Fibroblast of lung (primary cell): ENCODE measurements around the gene RTN1. TPM values are rescaled to one million over a fixed set of nuclear protein-coding genes. Genes with fewer than 3 reads are reported as not detected.

Experiments
- DNase-seq, 2 donors: peaks; one replicate each; pipeline versions ENCODE4 v3.0.0 to v3.0.0-alpha.2; 2010; ENCODE audit warnings: low read depth in 2 of 2
- H2AFZ ChIP-seq: 2 replicates; pipeline ENCODE4 v1.5.1; 2012; ENCODE audit warnings: low read length, control low read depth, inconsistent platforms
- H3K27ac ChIP-seq: 2 replicates; pipeline ENCODE4 v1.5.1; 2011; ENCODE audit warnings: low read length, control low read depth; ENCODE audit not compliant: insufficient read depth
- H3K27me3 ChIP-seq: 2 replicates; pipeline ENCODE4 v1.5.1; 2011; ENCODE audit warnings: mild to moderate bottlenecking, low read length; ENCODE audit not compliant: control insufficient read depth, insufficient read depth
- H3K36me3 ChIP-seq: 2 replicates; pipeline ENCODE4 v1.5.1; 2011; ENCODE audit warnings: low read length; ENCODE audit not compliant: control insufficient read depth, insufficient read depth
- H3K4me1 ChIP-seq: 2 replicates; pipeline ENCODE4 v1.5.1; 2011; ENCODE audit warnings: low read length; ENCODE audit not compliant: control insufficient read depth, insufficient read depth; ENCODE audit errors: extremely low read depth
- H3K4me2 ChIP-seq: 2 replicates; pipeline ENCODE4 v1.5.1; 2011; ENCODE audit warnings: low read length, control low read depth; ENCODE audit not compliant: insufficient read depth; ENCODE audit errors: extremely low read depth
- H3K4me3 ChIP-seq, 4 experiments: fragments of 200-600 bp in 1 of 4; sonication (generic) in 1 of 4; replicated peaks in 1 of 4; 2 replicates each; pipeline ENCODE4 v1.5.1; 2011 to 2016; ENCODE audit warnings: low read length in 4 of 4, low read depth in 3 of 4, mild to moderate bottlenecking in 3 of 4, control low read depth in 2 of 4, inconsistent platforms in 1 of 4, mixed read lengths in 1 of 4; ENCODE audit not compliant: insufficient read depth in 1 of 4; ENCODE audit errors: control extremely low read depth in 1 of 4
- H3K79me2 ChIP-seq: 2 replicates; pipeline ENCODE4 v1.5.1; 2012; ENCODE audit warnings: mild to moderate bottlenecking, low read length, inconsistent platforms; ENCODE audit not compliant: control insufficient read depth, insufficient read depth
- H3K9ac ChIP-seq: 2 replicates; pipeline ENCODE4 v1.5.1; 2011; ENCODE audit warnings: mild to moderate bottlenecking, low read length, control low read depth; ENCODE audit not compliant: insufficient read depth
- H3K9me3 ChIP-seq: 2 replicates; pipeline ENCODE4 v1.5.1; 2012; ENCODE audit warnings: low read depth, low read length; ENCODE audit not compliant: control insufficient read depth, insufficient read depth
- H4K20me1 ChIP-seq: 2 replicates; pipeline ENCODE4 v1.5.1; 2011; ENCODE audit warnings: low read length; ENCODE audit not compliant: control insufficient read depth, insufficient read depth; ENCODE audit errors: extremely low read depth
- CTCF ChIP-seq, 2 donors: IDR thresholded peaks in 1 of 2; conservative IDR thresholded peaks in 1 of 2; 1 replicate in 1 of 2; 2 replicates in 1 of 2; pipeline ENCODE4 v1.5.1; 2011 to 2012; ENCODE audit warnings: low read length in 2 of 2, control low read depth in 1 of 2, inconsistent platforms in 1 of 2, low read depth in 1 of 2, mild to moderate bottlenecking in 1 of 2
- EZH2 ChIP-seq: IDR thresholded peaks from 2 replicates; pipeline ENCODE4 v1.5.1; 2012; ENCODE audit warnings: low read length, control low read depth, mild to moderate bottlenecking; ENCODE audit errors: missing control alignments
- polyA plus RNA-seq, 2 donors: library from polyadenylated mRNA; depleted of rRNA in 1 of 2; stranded (reverse) in 1 of 2; unstranded in 1 of 2; fragments of >200 nt; gene quantifications; 2 replicates each; pipeline ENCODE4 v1.2.1, GENCODE V29; 2011 to 2012; ENCODE audit warnings: missing spikeins in 1 of 2
- total RNA-seq: library from RNA; depleted of rRNA; stranded (reverse); fragments of >200 nt; gene quantifications from 2 replicates; pipeline ENCODE4 v1.2.1, GENCODE V29; 2014

RTN1 gene
- total and polyA plus RNA-seq, 2 donors (not counting 1 experiment from before 2014, with no cell fraction given), result 0.17 to 0.92 TPM

GRCh38 chr14:59849411-59850130 is 21.0 kb downstream of the RTN1 start:
- H3K4me2 ChIP-seq, result no peak overlapping the region
- no peaks in the 10 kb centered on the region for H3K4me1 ChIP-seq
- no peaks in the 10 kb centered on the region for H3K27me3 ChIP-seq
- H3K27ac ChIP-seq, result no peak overlapping the region
- TF ChIP-seq CTCF (conservative IDR thresholded peaks at IDR 0.05 in 1 of 2, IDR thresholded peaks at IDR 0.05 in 1 of 2; ENCODE audit: low read depth in 1 of 2, low read length in 2 of 2) (no peak), EZH2 (no peak)
- no peaks in the 10 kb centered on the region for H3K79me2 ChIP-seq
- H4K20me1 ChIP-seq, result no peaks in the 10 kb centered on the region
- no peak overlapping the region for H2AFZ ChIP-seq
- H3K36me3 ChIP-seq, result no peaks in the 10 kb centered on the region
- no peak for DNase-seq
- H3K4me3 ChIP-seq, result no peak overlapping the region
- no peak overlapping the region for H3K9ac ChIP-seq
- H3K9me3 ChIP-seq, result no peaks in the 10 kb centered on the region

GRCh38 chr14:59848671-59849070 is 21.9 kb downstream of the RTN1 start:
- Histone ChIP-seq H4K20me1 (no peaks in the 10 kb centered on the region), H3K9me3 (no peaks in the 10 kb centered on the region), H3K4me1 (no peaks in the 10 kb centered on the region), H3K27me3 (no peaks in the 10 kb centered on the region), H3K36me3 (no peaks in the 10 kb centered on the region), H3K79me2 (no peaks in the 10 kb centered on the region), H3K9ac (no peak overlapping the region), H3K4me3 (no peak overlapping the region), H2AFZ (no peak overlapping the region), H3K27ac (no peak overlapping the region), H3K4me2 (no peak overlapping the region)
- no peak for DNase-seq
- TF ChIP-seq CTCF (conservative IDR thresholded peaks at IDR 0.05 in 1 of 2, IDR thresholded peaks at IDR 0.05 in 1 of 2; ENCODE audit: low read depth in 1 of 2, low read length in 2 of 2) (no peak), EZH2 (no peak)

GRCh38 chr14:59847711-59848110 is 22.9 kb downstream of the RTN1 start:
- no peak for DNase-seq
- Histone ChIP-seq H3K9me3 (no peaks in the 10 kb centered on the region), H3K79me2 (no peaks in the 10 kb centered on the region), H3K4me1 (no peaks in the 10 kb centered on the region), H3K4me2 (no peak overlapping the region), H3K9ac (no peak overlapping the region), H4K20me1 (no peaks in the 10 kb centered on the region), H3K27ac (no peak overlapping the region), H3K27me3 (no peaks in the 10 kb centered on the region), H2AFZ (no peak overlapping the region), H3K36me3 (no peaks in the 10 kb centered on the region), H3K4me3 (no peak overlapping the region)
- TF ChIP-seq EZH2 (no peak), CTCF (conservative IDR thresholded peaks at IDR 0.05 in 1 of 2, IDR thresholded peaks at IDR 0.05 in 1 of 2; ENCODE audit: low read depth in 1 of 2, low read length in 2 of 2) (no peak)
